Loucy (cell line): ENCODE measurements around the gene NDUFA8.

Source experiments
- EZH2phosphoT487 ChIP-seq: fragments of 200-600 bp; IDR thresholded peaks from 2 replicates; pipeline ENCODE4 v1.6.1; 2018; ENCODE audit warnings: antibody characterized with exemption, mild to moderate bottlenecking, moderate library complexity, borderline replicate concordance
- TF ChIP-seq, protein P1 (sequence below): fragments of 200-600 bp; sonication (generic); conservative IDR thresholded peaks from 2 replicates; pipeline ENCODE4 v1.5.1; 2014; ENCODE audit warnings: mild to moderate bottlenecking, antibody characterized with exemption, low read length

GRCh38 chr9:122207096-122207495 lies 47.5 kb upstream of the NDUFA8 start:
- TF ChIP-seq, protein P1, sequence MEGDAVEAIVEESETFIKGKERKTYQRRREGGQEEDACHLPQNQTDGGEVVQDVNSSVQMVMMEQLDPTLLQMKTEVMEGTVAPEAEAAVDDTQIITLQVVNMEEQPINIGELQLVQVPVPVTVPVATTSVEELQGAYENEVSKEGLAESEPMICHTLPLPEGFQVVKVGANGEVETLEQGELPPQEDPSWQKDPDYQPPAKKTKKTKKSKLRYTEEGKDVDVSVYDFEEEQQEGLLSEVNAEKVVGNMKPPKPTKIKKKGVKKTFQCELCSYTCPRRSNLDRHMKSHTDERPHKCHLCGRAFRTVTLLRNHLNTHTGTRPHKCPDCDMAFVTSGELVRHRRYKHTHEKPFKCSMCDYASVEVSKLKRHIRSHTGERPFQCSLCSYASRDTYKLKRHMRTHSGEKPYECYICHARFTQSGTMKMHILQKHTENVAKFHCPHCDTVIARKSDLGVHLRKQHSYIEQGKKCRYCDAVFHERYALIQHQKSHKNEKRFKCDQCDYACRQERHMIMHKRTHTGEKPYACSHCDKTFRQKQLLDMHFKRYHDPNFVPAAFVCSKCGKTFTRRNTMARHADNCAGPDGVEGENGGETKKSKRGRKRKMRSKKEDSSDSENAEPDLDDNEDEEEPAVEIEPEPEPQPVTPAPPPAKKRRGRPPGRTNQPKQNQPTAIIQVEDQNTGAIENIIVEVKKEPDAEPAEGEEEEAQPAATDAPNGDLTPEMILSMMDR: no peak
- TF ChIP-seq EZH2phosphoT487: no peak
